ENCODE data around the gene ATN1.
"Not testable (repeated sequence)": the region's sequence is repeated elsewhere in the genome, so short reads cannot be mapped to it uniquely, and the experiment has no call there.

ATN1 gene

GRCh38 chr12:6927379-6928021 is at the start of gene ATN1:
ATN1 (plus strand) TSS chr12:6927959; CDS start chr12:6934002, 6,043 bp downstream.
- in situ Hi-C loops (cut with MboI; ENCODE audit: low pct_unique_long_range_greater_than_20kb, low sequenced_read_pairs): no loop called here
- DNase-seq: no peak

DNA sequence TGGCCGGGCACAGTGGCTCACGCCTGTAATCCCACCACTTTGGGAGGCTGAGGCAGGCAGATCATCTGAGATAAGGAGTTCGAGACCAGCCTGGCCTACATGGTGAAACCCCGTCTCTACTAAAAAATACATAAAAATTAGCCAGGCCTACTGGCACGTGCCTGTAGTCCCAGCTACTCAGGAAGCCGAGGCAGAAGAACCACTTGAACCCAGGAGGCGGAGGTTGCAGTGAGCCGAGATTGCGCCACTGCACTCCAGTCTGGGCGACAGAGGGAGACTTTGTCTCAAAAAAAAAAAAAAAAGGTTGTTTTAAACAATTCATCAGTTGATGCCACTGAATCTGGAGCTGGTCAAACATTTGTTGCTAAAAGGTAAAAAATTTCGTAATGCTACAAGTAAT is 47.9 kb upstream of the ATN1 start:
- DNase-seq; in situ Hi-C loops (cut with MboI; ENCODE audit: low pct_unique_long_range_greater_than_20kb, low sequenced_read_pairs): not testable (repeated sequence)

DNA sequence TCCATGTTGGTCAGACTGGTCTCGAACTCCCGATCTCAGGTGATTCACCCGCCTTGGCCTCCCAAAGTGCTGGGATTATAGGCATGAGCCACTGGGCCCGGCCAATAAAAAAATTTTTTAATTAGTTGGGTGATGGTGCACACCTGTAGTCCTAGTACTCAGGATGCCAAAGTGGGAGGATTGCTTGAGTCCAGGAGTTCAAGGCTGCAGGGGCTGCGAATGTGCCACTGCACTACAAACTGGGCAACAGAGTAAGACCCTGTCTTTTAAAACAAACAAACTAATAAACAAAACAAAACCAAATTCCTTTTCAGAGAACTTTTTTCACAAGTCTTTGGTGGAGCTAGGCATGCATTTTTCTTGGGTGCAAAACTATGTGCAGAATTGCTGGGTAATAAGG is 44.5 kb upstream of the ATN1 start:
- in situ Hi-C loops (cut with MboI; ENCODE audit: low pct_unique_long_range_greater_than_20kb, low sequenced_read_pairs): no loop called here
- DNase-seq: no peak

DNA sequence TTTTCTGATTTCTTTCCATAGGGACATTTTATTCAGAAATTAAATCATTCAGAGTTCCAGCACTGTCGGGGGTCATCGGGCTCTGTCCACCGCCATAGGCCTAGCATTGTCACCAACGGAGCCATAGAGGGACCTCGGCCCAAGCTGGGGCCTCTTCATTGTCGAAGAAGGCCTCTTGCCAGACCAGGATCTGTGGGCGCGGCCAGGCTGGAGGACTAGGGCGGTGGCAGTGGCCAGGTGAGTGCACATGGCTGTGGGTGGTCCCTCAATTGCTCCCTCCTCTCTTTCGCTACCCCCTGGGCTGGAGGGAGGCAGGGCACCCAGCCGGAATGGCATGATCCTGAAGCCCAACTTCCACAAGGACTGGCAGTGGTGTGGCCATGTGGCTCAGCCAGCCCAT is 44.1 kb upstream of the ATN1 start:
- DNase-seq: no peak
- in situ Hi-C loops (cut with MboI; ENCODE audit: low pct_unique_long_range_greater_than_20kb, low sequenced_read_pairs): no loop called here

- in situ Hi-C loops (cut with MboI; ENCODE audit: low pct_unique_long_range_greater_than_20kb, low sequenced_read_pairs): no loop called here
These were observed 43.2 kb upstream of the ATN1 start for GRCh38 chr12:6884539-6884938.

DNA sequence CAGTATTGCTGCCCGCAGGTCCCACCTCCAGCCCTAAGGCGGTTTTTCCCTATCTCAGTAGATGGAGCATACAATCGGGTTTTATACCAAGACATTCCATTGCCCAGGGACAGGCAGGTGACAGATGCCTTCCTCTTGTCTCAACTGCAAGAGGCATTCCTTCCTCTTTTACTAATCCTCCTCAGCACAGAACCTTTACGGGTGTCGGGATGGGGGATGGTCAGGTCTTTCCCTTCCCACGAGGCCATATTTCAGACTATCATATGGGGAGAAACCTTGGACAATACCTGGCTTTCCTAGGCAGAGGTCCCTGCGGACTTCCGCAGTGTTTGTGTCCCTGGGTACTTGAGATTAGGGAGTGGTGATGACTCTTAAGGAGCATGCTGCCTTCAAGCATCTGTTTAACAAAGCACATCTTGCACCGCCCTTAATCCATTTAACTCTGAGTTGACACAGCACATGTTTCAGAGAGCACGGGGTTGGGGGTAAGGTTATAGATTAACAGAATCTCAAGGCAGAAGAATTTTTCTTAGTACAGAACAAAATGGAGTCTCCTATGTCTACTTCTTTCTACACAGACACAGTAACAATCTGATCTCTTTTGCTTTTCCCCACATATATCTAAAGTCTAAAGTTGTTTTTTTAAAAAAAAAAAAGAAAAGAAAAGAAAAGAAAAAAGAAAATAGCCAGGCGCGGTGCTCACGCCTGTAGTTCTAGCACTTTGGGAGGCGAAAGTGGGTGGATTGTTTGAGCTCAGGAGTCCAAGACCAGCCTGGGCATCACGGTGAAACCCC is 41.4 kb upstream of the ATN1 start:
- in situ Hi-C loops (cut with MboI; ENCODE audit: low pct_unique_long_range_greater_than_20kb, low sequenced_read_pairs); DNase-seq: not testable (repeated sequence)

More at GRCh38 chr12:6884539-6884938, 43.2 kb upstream of the ATN1 start:
- no peak for DNase-seq

DNA sequence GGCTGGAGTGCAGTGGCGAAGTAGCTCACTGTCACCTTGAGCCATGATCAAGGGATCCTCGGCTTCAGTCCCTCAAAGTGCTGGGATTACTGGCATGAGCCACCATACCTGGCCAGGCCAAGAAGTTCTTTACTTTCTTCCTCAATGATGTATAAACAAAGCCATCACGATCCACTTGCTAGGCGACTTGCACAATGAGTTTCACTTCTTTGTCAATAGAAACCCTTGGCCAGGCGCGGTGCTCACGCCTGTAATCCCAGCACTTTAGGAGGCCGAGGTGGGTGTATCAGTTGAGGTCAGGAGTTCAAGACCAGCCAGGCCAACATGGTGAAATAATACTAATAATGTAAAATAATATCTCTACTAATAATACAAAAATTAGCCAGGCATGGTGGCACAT is 40.3 kb upstream of the ATN1 start:
- in situ Hi-C loops (cut with MboI; ENCODE audit: low pct_unique_long_range_greater_than_20kb, low sequenced_read_pairs): no loop called here
- DNase-seq: no peak

DNA sequence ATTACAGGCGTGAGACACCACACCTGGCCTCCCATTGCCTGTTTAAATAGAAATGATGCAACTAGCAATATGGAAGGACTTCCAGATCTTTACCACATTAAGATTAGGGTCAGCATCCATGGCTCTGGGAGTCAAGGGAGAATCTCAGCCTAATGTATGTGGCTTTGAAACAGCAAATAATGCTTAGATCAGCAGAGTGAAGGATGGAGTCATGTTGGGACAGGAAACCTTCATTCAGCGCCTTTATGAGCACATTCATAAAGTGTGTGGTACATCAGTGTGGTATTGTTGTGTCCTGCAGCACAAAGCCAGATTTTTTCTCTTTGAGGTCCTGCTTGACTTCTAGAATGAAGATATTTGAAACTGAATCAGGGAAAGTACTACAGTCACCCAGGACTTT is 39.4 kb upstream of the ATN1 start:
- in situ Hi-C loops (cut with MboI; ENCODE audit: low pct_unique_long_range_greater_than_20kb, low sequenced_read_pairs): no loop called here
- no peak for DNase-seq

DNA sequence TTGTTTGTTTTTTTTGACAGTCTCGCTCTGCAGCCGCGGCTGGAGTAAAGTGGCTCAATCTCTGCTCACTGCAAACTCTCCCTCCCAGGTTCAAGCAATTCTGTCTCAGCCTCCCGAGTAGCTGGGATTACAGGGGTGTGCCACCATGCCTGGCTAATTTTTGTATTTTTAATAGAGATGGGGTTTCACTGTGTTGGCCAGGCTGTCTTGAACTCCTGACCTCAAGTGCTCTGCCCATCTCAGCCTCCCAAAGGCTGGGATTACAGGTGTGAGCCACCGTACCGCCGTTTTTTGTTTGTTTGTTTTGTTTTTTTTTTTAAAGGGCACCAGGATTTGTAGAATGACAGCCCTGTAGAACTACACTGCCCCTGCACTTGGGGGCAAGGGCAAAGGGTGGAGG is 39.0 kb upstream of the ATN1 start:
- DNase-seq; in situ Hi-C loops (cut with MboI; ENCODE audit: low pct_unique_long_range_greater_than_20kb, low sequenced_read_pairs): not testable (repeated sequence)

- in situ Hi-C loops (cut with MboI; ENCODE audit: low pct_unique_long_range_greater_than_20kb, low sequenced_read_pairs); DNase-seq: not testable (repeated sequence)
These were observed 37.8 kb upstream of the ATN1 start for GRCh38 chr12:6889775-6890573.

- in situ Hi-C loops (cut with MboI; ENCODE audit: low pct_unique_long_range_greater_than_20kb, low sequenced_read_pairs): no loop called here
- DNase-seq: peak; percentile 99
These were observed 36.7 kb upstream of the ATN1 start for GRCh38 chr12:6890789-6891645.

DNA sequence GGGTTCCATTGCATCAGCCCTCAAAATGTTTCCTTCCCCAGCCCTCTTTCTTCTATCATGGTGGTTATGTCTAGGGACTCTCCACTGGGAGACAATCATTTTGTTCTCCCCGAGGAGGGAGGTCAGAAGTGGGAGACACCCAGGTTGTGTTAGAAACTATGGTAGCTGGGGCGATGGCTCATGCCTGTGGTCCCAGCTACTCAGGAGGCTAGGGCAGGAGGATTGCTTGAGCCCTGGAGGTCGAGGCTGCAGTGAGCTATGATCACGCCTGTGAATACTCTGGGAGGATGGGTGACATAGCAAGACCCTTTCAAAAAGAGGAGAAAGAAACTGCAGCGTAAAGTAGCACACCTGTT is 36.1 kb upstream of the ATN1 start:
- DNase-seq: no peak

GRCh38 chr12:6892683-6893082 is 35.1 kb upstream of the ATN1 start:
- DNase-seq; in situ Hi-C loops (cut with MboI; ENCODE audit: low pct_unique_long_range_greater_than_20kb, low sequenced_read_pairs): not testable (repeated sequence)

More for the DNA sequence above, 36.1 kb upstream of the ATN1 start:
- in situ Hi-C loops (cut with MboI; ENCODE audit: low pct_unique_long_range_greater_than_20kb, low sequenced_read_pairs): no loop called here

- in situ Hi-C loops (cut with MboI; ENCODE audit: low pct_unique_long_range_greater_than_20kb, low sequenced_read_pairs): no loop called here
- DNase-seq: no peak
These were observed 33.4 kb upstream of the ATN1 start for GRCh38 chr12:6894321-6894720.

- in situ Hi-C loops (cut with MboI; ENCODE audit: low pct_unique_long_range_greater_than_20kb, low sequenced_read_pairs): no loop called here
- DNase-seq: no peak
These were observed 30.8 kb upstream of the ATN1 start for GRCh38 chr12:6896846-6897435.

- DNase-seq: no peak
- in situ Hi-C loops (cut with MboI; ENCODE audit: low pct_unique_long_range_greater_than_20kb, low sequenced_read_pairs): no loop called here
These were observed 28.3 kb upstream of the ATN1 start for GRCh38 chr12:6899427-6899826.

DNA sequence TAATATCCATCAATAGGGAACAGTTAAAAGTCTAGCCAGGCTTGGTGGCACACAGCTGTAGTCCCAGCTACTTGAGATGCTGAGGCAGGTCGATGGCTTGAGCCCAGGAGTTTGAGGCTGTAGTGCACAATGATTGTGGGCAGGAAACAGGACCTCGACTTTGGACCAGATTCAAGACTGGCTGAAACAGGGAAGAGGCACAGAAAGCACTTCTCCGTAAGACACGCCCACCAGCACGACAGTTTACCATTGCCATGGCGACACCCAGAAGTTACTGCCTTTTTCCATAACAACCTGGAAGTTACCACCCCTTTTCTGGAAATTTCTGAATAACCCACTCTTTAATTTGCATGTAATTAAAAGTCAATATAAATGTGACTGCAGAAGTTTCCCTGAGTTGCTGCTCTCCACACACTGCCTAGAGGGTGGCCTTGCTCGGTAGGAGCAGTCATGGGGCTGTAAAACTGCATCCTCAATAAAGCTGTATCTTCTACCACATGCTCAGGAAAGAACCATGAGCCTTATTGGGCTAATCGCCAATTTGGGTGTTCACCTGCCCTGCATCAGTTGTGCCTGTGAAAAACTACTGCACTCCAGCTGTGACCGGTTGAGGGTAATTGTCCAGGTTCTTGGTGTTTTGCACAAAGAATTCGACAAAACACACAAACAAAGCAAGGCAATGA is 27.8 kb upstream of the ATN1 start:
- in situ Hi-C loops (cut with MboI; ENCODE audit: low pct_unique_long_range_greater_than_20kb, low sequenced_read_pairs): no loop called here
- DNase-seq: peak; percentile 94

DNA sequence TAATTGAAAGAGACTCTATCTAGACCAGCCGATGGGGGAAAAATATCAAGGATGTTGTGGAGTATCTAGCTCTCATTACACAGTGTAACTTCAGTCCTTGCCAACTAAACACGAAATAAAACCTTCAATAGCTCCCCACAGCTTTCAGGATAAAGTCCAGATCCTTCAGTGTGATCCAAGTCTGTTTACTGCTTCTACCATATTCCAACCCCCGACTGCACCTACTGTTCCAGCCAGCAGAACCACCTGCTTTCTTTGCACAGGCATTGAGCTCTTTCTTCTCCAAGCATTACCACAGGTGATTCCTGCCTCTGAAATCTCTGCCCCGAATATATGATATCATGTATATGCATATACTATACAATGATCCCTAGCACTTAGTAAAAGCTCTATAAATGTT is 25.3 kb upstream of the ATN1 start:
- in situ Hi-C loops (cut with MboI; ENCODE audit: low pct_unique_long_range_greater_than_20kb, low sequenced_read_pairs): no loop called here
- DNase-seq: no peak
